GM19239 (cell line): Measurements from ENCODE around the gene TTLL10.

Source experiments
- DNase-seq: peaks from one replicate; pipeline ENCODE4 v3.0.0; 2011; ENCODE audit warnings: low spot score; ENCODE audit not compliant: insufficient read length
- FAIRE-seq: peaks from 2 replicates; lab custom pipeline; 2011; peaks lifted over from hg19 to GRCh38; lab: Jason Lieb, UNC

TTLL10 gene

DNA sequence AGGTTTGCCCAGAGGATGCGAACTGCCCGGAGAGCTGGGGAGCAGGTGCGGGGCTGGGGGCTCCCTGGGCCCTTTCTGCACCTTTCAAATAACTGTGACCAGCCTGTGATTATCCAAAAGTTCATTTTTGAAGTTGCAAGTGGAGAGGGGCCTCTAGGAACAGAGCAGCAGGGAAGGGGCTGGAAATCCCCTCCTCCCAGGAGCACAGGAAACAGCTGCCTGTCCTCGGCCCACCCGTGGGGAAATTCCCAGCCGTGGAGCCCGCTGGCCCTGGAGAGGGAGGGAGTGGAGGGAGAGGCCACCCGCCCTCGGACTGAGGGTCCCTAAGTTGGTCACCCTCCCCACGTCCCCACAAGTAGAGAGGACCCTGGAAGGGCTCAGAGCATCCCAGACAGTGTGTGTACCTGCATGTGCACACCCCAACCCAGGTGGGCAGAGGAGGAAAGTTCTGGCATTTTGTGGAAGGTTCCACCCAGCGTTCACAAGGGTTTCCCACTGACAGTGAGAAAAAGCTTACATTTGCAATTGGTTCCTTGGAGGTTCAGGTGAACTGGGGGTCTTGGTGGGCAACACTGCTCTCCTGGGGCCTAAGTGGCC is 41.5 kb downstream of the TTLL10 start:
- DNase-seq: no peak
- no peak for FAIRE-seq

- DNase-seq (no peak), FAIRE-seq (no peak)
These were observed 42.4 kb downstream of the TTLL10 start for GRCh38 chr1:1215881-1216605.

DNA sequence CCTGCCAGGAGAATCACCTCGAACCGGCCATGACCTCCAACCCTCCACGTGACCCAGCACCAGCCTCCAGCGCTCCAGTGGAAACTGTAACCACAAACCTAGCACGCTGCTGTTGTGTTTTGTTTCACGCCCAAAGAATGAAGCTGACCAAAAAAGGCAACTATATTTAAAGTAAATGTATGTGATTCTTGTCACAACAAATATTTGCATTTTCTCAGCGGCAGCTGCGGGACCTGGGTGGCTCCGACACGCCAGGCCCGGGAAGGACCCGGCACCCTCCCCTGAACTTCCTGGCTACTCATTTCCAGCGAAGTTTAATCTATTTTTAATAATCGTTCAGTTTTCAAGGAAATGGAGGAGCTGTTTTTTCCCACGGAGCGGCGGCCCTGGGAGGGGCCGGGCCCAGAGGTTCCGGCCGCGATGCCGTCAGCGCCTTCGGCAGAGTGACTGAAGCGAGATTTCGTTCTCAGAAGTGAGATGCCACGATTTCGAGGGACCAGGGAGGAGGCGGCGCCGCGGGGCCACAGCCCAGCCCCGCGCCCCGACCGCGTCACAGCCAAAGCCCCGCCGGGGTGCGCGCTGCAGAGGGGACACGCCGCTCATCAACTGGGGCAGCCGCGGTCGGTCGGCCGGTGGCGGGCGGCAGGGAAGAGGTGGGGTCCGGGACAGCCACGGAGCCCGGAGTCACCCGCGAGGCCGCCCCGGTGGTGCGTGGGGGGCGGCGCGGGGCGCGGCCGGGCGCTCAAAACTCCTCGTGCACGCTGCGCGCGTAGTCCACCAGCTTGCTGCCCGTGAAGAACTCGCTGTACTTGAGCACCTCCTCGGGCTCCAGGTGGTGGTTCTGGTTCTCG is 43.3 kb downstream of the TTLL10 start:
- DNase-seq (no peak), FAIRE-seq (no peak)

DNA sequence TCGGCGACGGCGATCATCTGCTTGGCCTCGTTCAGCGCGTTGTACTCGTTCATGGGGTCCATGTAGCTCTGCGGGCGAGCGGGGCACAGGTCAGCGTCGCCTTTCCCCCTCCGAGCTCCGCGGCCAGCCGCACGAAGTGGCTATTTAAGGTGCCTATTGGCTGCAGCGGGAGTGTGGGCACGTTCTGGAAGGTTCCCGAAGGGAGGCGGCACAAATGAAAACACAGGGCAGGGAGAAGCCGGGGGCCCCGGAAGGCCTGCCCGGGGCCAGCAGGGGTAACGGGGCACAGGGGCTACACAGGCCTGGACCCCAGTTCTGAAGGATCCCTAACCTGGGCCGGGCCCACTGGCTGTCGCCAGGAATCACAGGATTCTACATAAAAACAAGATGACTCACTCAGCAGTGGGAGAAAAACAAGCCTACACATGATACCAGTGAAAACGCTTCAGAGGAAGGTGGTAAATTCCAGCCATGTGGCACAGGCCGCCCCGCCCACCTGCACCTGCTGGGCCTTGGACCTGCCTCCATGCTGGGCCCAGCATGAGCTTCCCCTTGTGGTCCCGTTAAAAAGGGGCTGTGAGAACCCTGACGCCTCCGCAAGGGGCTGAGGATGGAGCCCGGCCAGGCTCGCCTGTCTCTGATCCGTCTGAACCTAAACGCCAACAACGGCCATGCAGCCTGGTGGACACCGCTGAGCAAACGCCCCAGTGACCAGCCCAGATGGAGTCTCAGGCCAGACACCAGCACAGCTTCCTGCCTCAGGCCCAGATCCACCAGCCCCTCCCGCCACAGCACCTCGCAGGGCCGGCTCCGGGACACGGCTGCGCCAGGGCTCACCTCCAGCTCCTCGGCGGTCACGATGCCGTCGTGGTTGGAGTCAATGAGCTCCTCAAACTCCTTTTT is 44.2 kb downstream of the TTLL10 start:
- DNase-seq: no peak

GRCh38 chr1:1218524-1219200 is 45.0 kb downstream of the TTLL10 start:
- no peak for FAIRE-seq
- no peak for DNase-seq

More for the DNA sequence above, 44.2 kb downstream of the TTLL10 start:
- no peak for FAIRE-seq

DNA sequence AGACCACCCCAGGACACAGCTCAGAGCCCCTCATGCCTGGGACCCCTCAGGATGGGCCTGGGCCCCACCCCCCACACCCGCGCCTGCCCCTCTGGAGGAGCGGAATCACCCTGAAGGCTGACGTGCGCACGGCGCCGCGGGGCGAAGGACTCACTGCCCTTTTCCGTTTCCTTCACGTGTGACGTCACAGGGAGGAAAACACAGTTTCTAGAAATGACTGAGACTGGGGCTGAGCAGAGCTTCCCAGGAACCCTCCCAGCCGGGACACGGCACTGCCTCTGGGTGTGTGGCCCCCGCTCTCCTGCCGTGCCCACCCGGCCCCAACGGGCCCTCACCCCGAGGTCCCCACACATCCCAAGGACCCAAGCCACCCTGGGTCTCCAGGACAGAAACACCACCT is 45.7 kb downstream of the TTLL10 start:
- DNase-seq: no peak

GRCh38 chr1:1220197-1220596 is 46.5 kb downstream of the TTLL10 start:
- FAIRE-seq (no peak), DNase-seq (no peak)

More for the DNA sequence above, 45.7 kb downstream of the TTLL10 start:
- FAIRE-seq: no peak

- FAIRE-seq (no peak), DNase-seq (no peak)
These were observed 48.4 kb downstream of the TTLL10 start for GRCh38 chr1:1221887-1222574.

DNA sequence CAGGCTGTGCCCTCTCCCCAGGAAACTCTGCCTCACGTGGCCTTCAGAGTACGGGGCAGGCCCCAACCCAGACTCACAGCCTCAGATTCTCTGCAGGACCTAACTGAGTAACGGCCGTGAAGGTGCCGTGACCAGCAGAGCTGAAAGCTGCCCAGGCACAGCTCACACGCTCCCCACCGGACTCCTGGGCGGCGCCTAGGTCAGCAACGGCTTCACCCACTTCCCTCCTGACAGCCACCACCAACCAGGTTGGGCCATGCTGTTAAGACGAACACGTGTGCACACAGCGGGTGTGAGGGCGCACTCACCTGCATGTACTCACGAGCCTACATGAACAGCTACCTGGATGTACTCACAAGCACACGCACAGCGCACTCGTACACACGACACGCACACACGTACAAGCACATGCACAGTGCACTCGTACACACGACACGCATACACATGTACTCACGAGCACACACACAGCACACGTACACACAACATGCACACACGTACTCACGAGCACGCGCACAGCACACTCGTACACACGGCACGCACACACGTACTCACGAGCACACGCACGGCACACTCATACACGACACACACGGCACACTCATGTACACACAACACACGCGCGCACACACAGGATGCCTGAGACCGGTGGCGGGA is 49.0 kb downstream of the TTLL10 start:
- DNase-seq (no peak), FAIRE-seq (no peak)

- no peak for FAIRE-seq
These were observed 49.6 kb downstream of the TTLL10 start for GRCh38 chr1:1223321-1223720.

DNA sequence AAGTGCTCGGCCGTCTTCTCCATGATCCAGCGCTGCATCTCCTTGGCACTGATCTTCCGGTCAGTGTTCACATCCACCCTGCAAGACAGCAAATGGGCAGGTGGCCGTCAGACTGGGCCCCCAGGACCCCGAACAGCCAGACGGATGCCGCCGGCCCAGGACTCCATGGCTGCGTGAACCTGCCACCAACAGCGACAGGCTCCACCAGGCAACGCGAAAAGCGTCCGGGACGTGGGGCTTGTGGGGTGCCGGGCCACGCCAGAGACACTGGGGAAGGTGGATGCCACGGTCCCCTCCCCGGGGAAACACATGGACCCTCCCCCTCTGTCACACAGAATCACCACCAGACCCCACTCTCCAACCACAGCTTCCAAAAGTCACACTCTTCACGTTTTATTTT is 50.2 kb downstream of the TTLL10 start:
- DNase-seq (no peak), FAIRE-seq (no peak)

More at GRCh38 chr1:1223321-1223720, 49.6 kb downstream of the TTLL10 start:
- no peak for DNase-seq

GRCh38 chr1:1225238-1225845 is 51.7 kb downstream of the TTLL10 start:
- no peak for FAIRE-seq
- DNase-seq: no peak

DNA sequence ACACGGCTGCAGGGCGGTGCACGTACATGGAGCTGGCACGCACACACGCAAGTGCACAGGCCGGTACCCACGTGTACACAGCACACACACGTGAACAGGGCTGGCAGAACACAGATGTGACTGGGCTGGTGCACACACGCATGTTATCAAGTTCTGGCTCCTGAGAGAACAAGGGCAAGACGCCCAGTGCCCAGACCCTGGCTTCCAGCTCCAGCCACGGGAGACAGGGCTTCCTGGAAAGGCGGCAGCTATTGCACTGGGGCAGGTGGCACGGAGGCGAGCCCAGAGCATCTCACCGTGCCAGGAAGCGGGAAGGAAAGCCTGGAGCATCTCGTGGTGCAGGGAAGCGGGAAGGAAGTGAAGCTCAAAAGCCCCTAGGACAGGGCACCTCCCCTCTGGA is 52.2 kb downstream of the TTLL10 start:
- FAIRE-seq: no peak

DNA sequence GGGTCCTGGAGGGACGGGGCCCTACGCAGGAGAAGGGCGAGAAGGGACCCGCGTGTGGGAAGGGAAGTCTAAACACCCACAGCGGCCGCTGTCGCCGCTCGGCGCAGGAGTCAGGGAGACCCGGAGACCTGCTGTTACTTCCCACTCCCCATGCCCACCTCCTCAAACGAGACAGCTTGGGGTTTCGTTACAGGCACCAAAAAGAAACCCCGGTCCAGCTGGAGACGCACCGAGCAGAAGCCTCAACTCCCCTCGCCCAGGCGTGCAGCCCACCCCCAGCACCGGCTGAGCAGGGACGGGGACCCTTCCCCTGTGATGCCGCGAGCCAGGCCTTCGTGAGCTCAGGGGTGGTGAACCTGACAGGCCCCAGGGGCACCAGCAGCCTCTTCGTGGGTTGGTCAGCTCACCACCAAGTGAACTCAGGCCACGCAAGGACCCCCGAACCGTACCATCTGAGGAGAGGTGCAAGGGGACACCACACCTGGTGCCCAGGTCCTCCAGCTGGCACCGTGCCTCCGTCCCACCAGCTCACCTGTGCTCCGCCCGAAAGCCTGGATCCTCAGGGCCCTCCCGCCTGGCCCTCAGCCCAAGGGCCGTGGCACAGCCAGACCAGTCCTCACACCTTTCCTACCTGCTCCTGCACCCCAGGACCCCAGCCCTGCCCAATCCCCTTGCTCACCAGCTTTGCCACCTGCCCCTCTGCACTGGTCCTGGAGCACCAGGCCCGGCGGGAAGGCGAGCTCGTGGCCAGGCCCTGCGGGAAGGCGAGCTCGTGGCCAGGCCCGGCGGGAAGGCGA is 53.1 kb downstream of the TTLL10 start:
- FAIRE-seq (no peak), DNase-seq (no peak)

More for the DNA sequence above, 52.2 kb downstream of the TTLL10 start:
- no peak for DNase-seq

DNA sequence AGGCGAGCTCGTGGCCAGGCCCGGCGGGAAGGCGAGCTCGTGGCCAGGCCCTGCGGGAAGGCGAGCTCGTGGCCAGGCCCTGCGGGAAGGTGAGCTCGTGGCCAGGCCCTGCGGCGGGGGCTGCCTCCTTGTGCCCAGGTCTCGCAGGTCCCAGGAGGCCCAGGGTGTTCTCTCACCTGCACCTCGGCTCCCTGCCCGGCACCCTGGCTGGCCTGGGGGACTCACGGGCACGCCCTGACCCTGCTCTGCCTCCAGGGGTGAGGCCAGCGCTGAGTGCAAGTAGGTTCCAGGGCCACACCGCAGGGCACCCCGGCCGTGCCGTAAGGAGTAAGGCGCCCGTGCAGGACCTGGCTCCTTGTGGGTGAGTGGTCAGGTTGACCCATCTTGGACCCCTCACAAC is 53.7 kb downstream of the TTLL10 start:
- FAIRE-seq: no peak
- DNase-seq: no peak

- no peak for FAIRE-seq
- DNase-seq: no peak
These were observed 54.5 kb downstream of the TTLL10 start for GRCh38 chr1:1228187-1228586.

DNA sequence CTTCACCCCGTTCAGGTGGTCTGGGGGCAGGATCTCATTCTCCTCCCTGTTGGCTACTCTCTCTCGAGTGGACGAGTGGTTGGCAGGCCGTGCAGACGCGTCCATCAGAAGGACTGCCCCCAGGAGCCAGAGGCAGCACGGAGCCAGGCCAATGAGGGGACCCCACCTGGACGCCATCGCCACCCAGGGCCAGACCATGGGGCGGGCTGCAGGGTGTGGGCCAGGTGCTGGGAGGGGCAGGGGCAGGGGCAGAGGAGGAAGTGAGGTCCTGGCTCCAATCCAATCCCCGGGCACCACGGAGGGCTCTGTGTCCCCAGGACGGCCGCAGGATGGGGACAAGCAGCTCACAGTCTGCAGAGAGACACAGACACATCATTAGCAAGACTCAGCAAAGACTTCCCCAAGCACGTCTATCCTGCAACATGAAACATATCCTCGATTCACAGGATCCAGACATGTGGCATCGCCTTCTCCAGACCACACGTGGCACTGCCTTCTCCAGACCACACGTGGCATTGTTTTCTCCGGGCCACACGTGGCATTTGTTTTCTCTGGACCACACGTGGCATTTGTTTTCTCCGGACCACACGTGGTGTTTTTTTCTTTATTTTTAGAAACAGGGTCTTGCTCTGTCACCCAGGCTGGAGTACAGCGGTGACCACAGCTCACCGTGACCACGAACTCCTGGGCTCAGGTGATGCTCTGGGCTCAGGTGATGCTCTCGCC is 55.1 kb downstream of the TTLL10 start:
- DNase-seq (no peak), FAIRE-seq (no peak)
